IMR-90 (cell line): ENCODE results near the gene JMJD7. TPM values are rescaled to one million over a fixed set of nuclear protein-coding genes. Genes with fewer than 3 reads are reported as not detected.

ENCODE experiments used
- ATAC-seq: fragments of 200-7000 bp; cut with Tn5 transposase; 2 replicates; pipeline ENCODE4 v1.9.1; 2020; ENCODE audit warnings: low read depth, mild to moderate bottlenecking, moderate library complexity
- BruUV-seq: library from RNA; stranded (reverse); fragments of 400-500 nt; replicated peaks from 2 replicates; lab custom pipeline; 2021; lab: Mats Ljungman, UMichigan
- CTCF ChIA-PET: fragments of 300-600 bp; formaldehyde crosslinking; extraction: SDS; loops from one replicate; lab custom pipeline; 2021; ENCODE audit warnings: antibody characterized with exemption; lab: Yijun Ruan, JAX
- POLR2A ChIA-PET: fragments of 300-600 bp; sonication (Branson Sonifier 250); formaldehyde crosslinking; loops from one replicate; lab custom pipeline; 2022; ENCODE audit warnings: antibody characterized with exemption; ENCODE audit not compliant: unreplicated experiment; lab: Charles Lee
- DNase-seq: peaks from one replicate; pipeline ENCODE4 v3.0.0; 2013
- H2AFZ ChIP-seq: replicated peaks from 2 replicates; pipeline ENCODE3; 2013; ENCODE audit warnings: low read length, mild to moderate bottlenecking; ENCODE audit not compliant: poor library complexity
- H2AK5ac ChIP-seq: 2 replicates; pipeline ENCODE4 v1.6.1; 2013; ENCODE audit warnings: low read depth, low read length, inconsistent platforms
- H2AK9ac ChIP-seq: replicated peaks from 2 replicates; pipeline ENCODE3; 2013; ENCODE audit warnings: mild to moderate bottlenecking, low read depth, low read length, moderate library complexity; ENCODE audit not compliant: poor library complexity
- H2BK120ac ChIP-seq: 2 replicates; pipeline ENCODE4 v1.6.1; 2013; ENCODE audit warnings: low read depth, low read length, inconsistent platforms
- H2BK15ac ChIP-seq: 3 replicates; pipeline ENCODE4 v1.6.1; 2013; ENCODE audit warnings: low read depth, low read length, inconsistent platforms
- H2BK20ac ChIP-seq: 2 replicates; pipeline ENCODE4 v1.6.1; 2013; ENCODE audit warnings: low read depth, mild to moderate bottlenecking, inconsistent platforms, low read length, moderate library complexity
- H2BK5ac ChIP-seq: 2 replicates; pipeline ENCODE4 v1.6.1; 2013; ENCODE audit warnings: mild to moderate bottlenecking, low read depth, low read length, inconsistent platforms; ENCODE audit not compliant: poor library complexity, severe bottlenecking
- H3K14ac ChIP-seq: replicated peaks from 2 replicates; pipeline ENCODE4 v1.6.1; 2013; ENCODE audit warnings: low read depth, low read length, inconsistent platforms
- H3K18ac ChIP-seq: 2 replicates; pipeline ENCODE4 v1.6.1; 2013; ENCODE audit warnings: low read depth, low read length, control low read depth
- H3K23ac ChIP-seq: 2 replicates; pipeline ENCODE4 v1.6.1; 2013; ENCODE audit warnings: low read depth, low read length, inconsistent platforms
- H3K27ac ChIP-seq: 2 replicates; pipeline ENCODE4 v1.5.1; 2013; ENCODE audit warnings: mild to moderate bottlenecking, control low read depth, low read length; ENCODE audit not compliant: insufficient read depth
- H3K27me3 ChIP-seq: 2 replicates; pipeline ENCODE4 v1.6.1; 2013; ENCODE audit warnings: low read length; ENCODE audit not compliant: control insufficient read depth, insufficient read depth
- H3K36me3 ChIP-seq: 2 replicates; pipeline ENCODE4 v1.6.1; 2013; ENCODE audit warnings: low read length, mixed read lengths; ENCODE audit not compliant: control insufficient read depth, insufficient read depth
- H3K4ac ChIP-seq: 2 replicates; pipeline ENCODE4 v1.6.1; 2013; ENCODE audit warnings: low read depth, low read length, inconsistent platforms
- H3K4me1 ChIP-seq: 2 replicates; pipeline ENCODE4 v1.6.1; 2013; ENCODE audit warnings: low read length, mixed read lengths; ENCODE audit not compliant: control insufficient read depth, insufficient read depth
- H3K4me2 ChIP-seq: 2 replicates; pipeline ENCODE4 v1.6.1; 2013; ENCODE audit warnings: low read depth, mild to moderate bottlenecking, control low read depth, low read length, moderate library complexity
- H3K4me3 ChIP-seq: 2 replicates; pipeline ENCODE4 v1.5.1; 2013; ENCODE audit warnings: low read depth, mild to moderate bottlenecking, control low read depth, low read length, moderate library complexity; ENCODE audit not compliant: insufficient read depth
- H3K56ac ChIP-seq: 2 replicates; pipeline ENCODE4 v1.6.1; 2013; ENCODE audit warnings: low read length, inconsistent platforms; ENCODE audit not compliant: insufficient read depth; ENCODE audit errors: extremely low read depth
- H3K79me1 ChIP-seq, 2 experiments: 2 replicates each; pipeline ENCODE4 v1.6.1; 2013; ENCODE audit warnings: low read length in 2 of 2, inconsistent platforms in 1 of 2, low read depth in 1 of 2
- H3K9ac ChIP-seq: 2 replicates; pipeline ENCODE4 v1.6.1; 2013; ENCODE audit warnings: low read depth, low read length, control low read depth
- H3K9me1 ChIP-seq: 2 replicates; pipeline ENCODE4 v1.6.1; 2013; ENCODE audit warnings: low read length, inconsistent platforms; ENCODE audit not compliant: insufficient read depth
- H3K9me3 ChIP-seq: 2 replicates; pipeline ENCODE4 v1.6.1; 2013; ENCODE audit warnings: low read length; ENCODE audit not compliant: control insufficient read depth, insufficient read depth
- H4K20me1 ChIP-seq: 2 replicates; pipeline ENCODE4 v1.6.1; 2013; ENCODE audit warnings: low read length, inconsistent platforms; ENCODE audit not compliant: insufficient read depth
- H4K5ac ChIP-seq: 2 replicates; pipeline ENCODE4 v1.6.1; 2013; ENCODE audit warnings: mild to moderate bottlenecking, low read depth, low read length, control low read depth
- H4K8ac ChIP-seq, 2 experiments: 2 replicates each; pipeline ENCODE4 v1.6.1; 2013; ENCODE audit warnings: low read depth in 2 of 2, low read length in 2 of 2, control low read depth in 1 of 2, inconsistent platforms in 1 of 2
- H4K91ac ChIP-seq: 2 replicates; pipeline ENCODE4 v1.6.1; 2013; ENCODE audit warnings: low read depth, low read length, inconsistent platforms; ENCODE audit not compliant: insufficient read depth
- FOS ChIP-seq: fragments of 150-350 bp; IDR thresholded peaks from 2 replicates; pipeline ENCODE4 v1.6.1; 2016; ENCODE audit warnings: low read depth, low read length
- WGBS, 2 experiments: methylation state at CpG; one replicate each; pipeline versions ENCODE4 v1.1.5 to v1.1.7; 2013; ENCODE audit warnings: missing lambda C conversion rate in 2 of 2; ENCODE audit not compliant: insufficient read length in 1 of 2; ENCODE audit errors: extremely low coverage in 2 of 2; 5-methylcytosine and 5-hydroxymethylcytosine counted together
- dilution Hi-C: fragments of 300-500 bp; cut with HindIII; formaldehyde crosslinking; loops from one replicate; pipeline ENCODE4 v1.14.3; 2018; ENCODE audit warnings: low sequenced_read_pairs; ENCODE audit not compliant: unreplicated experiment
- in situ Hi-C: fragments of 300-500 bp; cut with MboI; formaldehyde crosslinking; loops from 3 replicates; pipeline ENCODE4 v1.14.3; 2019; ENCODE audit warnings: low sequenced_read_pairs, inconsistent platforms, mixed read lengths
- intact Hi-C: fragments of 100-400 bp; cut with micrococcal nuclease; formaldehyde crosslinking; loops from 2 replicates; pipeline ENCODE4 v1.10.0; 2022
- polyA plus RNA-seq, 3 experiments: library from polyadenylated mRNA; depleted of rRNA; stranded (reverse); fragments of >200 nt; gene quantifications; 2 replicates each; pipeline ENCODE4 v1.2.3, GENCODE V29; 2012; ENCODE audit warnings: low replicate concordance in 1 of 3
- total RNA-seq: library from RNA; depleted of rRNA; stranded (reverse); fragments of >200 nt; gene quantifications from 2 replicates; pipeline ENCODE4 v1.2.3, GENCODE V29; 2012

JMJD7 gene
- total and polyA plus RNA-seq, 2 of the 4 experiments (the other 2 are of a cell fraction) = 5.0 to 6.3 TPM

DNA sequence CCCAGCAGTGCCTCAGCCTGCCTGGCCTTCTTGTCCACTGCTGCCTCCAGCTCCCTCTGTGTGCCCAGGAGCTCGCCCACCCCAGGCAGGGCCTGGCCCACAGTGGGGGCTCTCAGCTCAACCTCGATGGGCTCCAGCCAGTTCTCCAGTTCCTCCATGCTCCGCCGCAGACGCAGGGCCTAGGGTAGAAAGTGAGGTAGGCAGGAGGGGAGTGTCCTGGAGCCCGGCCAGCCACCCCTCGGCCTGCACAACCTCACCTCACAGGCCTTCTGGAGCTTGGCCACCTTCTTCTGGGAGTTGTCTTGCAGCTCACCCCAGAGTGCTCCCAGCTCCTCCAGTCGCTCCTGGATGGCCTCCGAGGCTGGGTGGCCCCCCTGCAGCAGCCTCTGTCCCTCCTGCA is 29.4 kb downstream of the JMJD7 start:
- dilution Hi-C loops = no loop called here
- no peak overlapping the region for H2AFZ ChIP-seq
- H3K4ac ChIP-seq = no peak overlapping the region
- ChIA-PET CTCF (no interaction called here), POLR2A (no interaction called here)
- peaks cover 34% of the 10 kb centered on the region for H3K27me3 ChIP-seq
- H3K18ac ChIP-seq = no peak overlapping the region
- no peaks in the 10 kb centered on the region for H3K4me1 ChIP-seq
- no peak overlapping the region for H4K5ac ChIP-seq
- no peaks in the 10 kb centered on the region for H3K9me3 ChIP-seq
- no peak overlapping the region for H4K91ac ChIP-seq
- H2AK5ac ChIP-seq = no peak overlapping the region
- no peak overlapping the region for H2BK20ac ChIP-seq
- no peak for TF ChIP-seq FOS
- H2BK5ac ChIP-seq = no peak overlapping the region
- intact Hi-C loops = no loop called here
- no peak for DNase-seq
- no peaks in the 10 kb centered on the region for H3K9me1 ChIP-seq
- H3K27ac ChIP-seq = no peak overlapping the region
- no peak for ATAC-seq
- no peaks in the 10 kb centered on the region for H4K20me1 ChIP-seq
- H3K4me2 ChIP-seq = no peak overlapping the region
- H2AK9ac ChIP-seq = peak overlapping the region; percentile 66
- 100% methylated on average over 1 of the region's 9 CpGs; no CpG with 5 or more reads in 1 of the 2 experiments for WGBS, 2 experiments
- no peak overlapping the region for H4K8ac ChIP-seq
- H3K79me1 ChIP-seq = no peaks in the 10 kb centered on the region
- no peak overlapping the region for H3K4me3 ChIP-seq
- H3K14ac ChIP-seq = no peak overlapping the region
- in situ Hi-C loops = no loop called here
- no peak overlapping the region for H3K56ac ChIP-seq
- no peak overlapping the region for H3K9ac ChIP-seq
- no TSS peak for BruUV-seq
- H2BK120ac ChIP-seq = no peak overlapping the region
- H2BK15ac ChIP-seq = no peak overlapping the region
- no peak overlapping the region for H3K23ac ChIP-seq
- H3K36me3 ChIP-seq = no peaks in the 10 kb centered on the region
